IMR-90 (cell line): ENCODE measurements around the gene CDH13. TPM values are rescaled to one million over a fixed set of nuclear protein-coding genes. Genes with fewer than 3 reads are reported as not detected.
A peak's percentile ranks its signal among the peaks of the same experiment; 100 is the strongest.

ENCODE experiments used
- ATAC-seq: fragments of 200-7000 bp; cut with Tn5 transposase; 2 replicates; pipeline ENCODE4 v1.9.1; 2020; ENCODE audit warnings: low read depth, mild to moderate bottlenecking, moderate library complexity
- BruUV-seq: library from RNA; stranded (reverse); fragments of 400-500 nt; replicated peaks from 2 replicates; lab custom pipeline; 2021; lab: Mats Ljungman, UMichigan
- CTCF ChIA-PET: fragments of 300-600 bp; formaldehyde crosslinking; extraction: SDS; loops from one replicate; lab custom pipeline; 2021; ENCODE audit warnings: antibody characterized with exemption; lab: Yijun Ruan, JAX
- POLR2A ChIA-PET: fragments of 300-600 bp; sonication (Branson Sonifier 250); formaldehyde crosslinking; loops from one replicate; lab custom pipeline; 2022; ENCODE audit warnings: antibody characterized with exemption; ENCODE audit not compliant: unreplicated experiment; lab: Charles Lee
- DNase-seq: peaks from one replicate; pipeline ENCODE4 v3.0.0; 2013
- H2AFZ ChIP-seq: replicated peaks from 2 replicates; pipeline ENCODE3; 2013; ENCODE audit warnings: low read length, mild to moderate bottlenecking; ENCODE audit not compliant: poor library complexity
- H2AK5ac ChIP-seq: 2 replicates; pipeline ENCODE4 v1.6.1; 2013; ENCODE audit warnings: low read depth, low read length, inconsistent platforms
- H2AK9ac ChIP-seq: replicated peaks from 2 replicates; pipeline ENCODE3; 2013; ENCODE audit warnings: mild to moderate bottlenecking, low read depth, low read length, moderate library complexity; ENCODE audit not compliant: poor library complexity
- H2BK120ac ChIP-seq: 2 replicates; pipeline ENCODE4 v1.6.1; 2013; ENCODE audit warnings: low read depth, low read length, inconsistent platforms
- H2BK15ac ChIP-seq: 3 replicates; pipeline ENCODE4 v1.6.1; 2013; ENCODE audit warnings: low read depth, low read length, inconsistent platforms
- H2BK20ac ChIP-seq: 2 replicates; pipeline ENCODE4 v1.6.1; 2013; ENCODE audit warnings: low read depth, mild to moderate bottlenecking, inconsistent platforms, low read length, moderate library complexity
- H2BK5ac ChIP-seq: 2 replicates; pipeline ENCODE4 v1.6.1; 2013; ENCODE audit warnings: mild to moderate bottlenecking, low read depth, low read length, inconsistent platforms; ENCODE audit not compliant: poor library complexity, severe bottlenecking
- H3K14ac ChIP-seq: replicated peaks from 2 replicates; pipeline ENCODE4 v1.6.1; 2013; ENCODE audit warnings: low read depth, low read length, inconsistent platforms
- H3K18ac ChIP-seq: 2 replicates; pipeline ENCODE4 v1.6.1; 2013; ENCODE audit warnings: low read depth, low read length, control low read depth
- H3K23ac ChIP-seq: 2 replicates; pipeline ENCODE4 v1.6.1; 2013; ENCODE audit warnings: low read depth, low read length, inconsistent platforms
- H3K27ac ChIP-seq: 2 replicates; pipeline ENCODE4 v1.5.1; 2013; ENCODE audit warnings: mild to moderate bottlenecking, control low read depth, low read length; ENCODE audit not compliant: insufficient read depth
- H3K27me3 ChIP-seq: 2 replicates; pipeline ENCODE4 v1.6.1; 2013; ENCODE audit warnings: low read length; ENCODE audit not compliant: control insufficient read depth, insufficient read depth
- H3K36me3 ChIP-seq: 2 replicates; pipeline ENCODE4 v1.6.1; 2013; ENCODE audit warnings: low read length, mixed read lengths; ENCODE audit not compliant: control insufficient read depth, insufficient read depth
- H3K4ac ChIP-seq: 2 replicates; pipeline ENCODE4 v1.6.1; 2013; ENCODE audit warnings: low read depth, low read length, inconsistent platforms
- H3K4me1 ChIP-seq: 2 replicates; pipeline ENCODE4 v1.6.1; 2013; ENCODE audit warnings: low read length, mixed read lengths; ENCODE audit not compliant: control insufficient read depth, insufficient read depth
- H3K4me2 ChIP-seq: 2 replicates; pipeline ENCODE4 v1.6.1; 2013; ENCODE audit warnings: low read depth, mild to moderate bottlenecking, control low read depth, low read length, moderate library complexity
- H3K4me3 ChIP-seq: 2 replicates; pipeline ENCODE4 v1.5.1; 2013; ENCODE audit warnings: low read depth, mild to moderate bottlenecking, control low read depth, low read length, moderate library complexity; ENCODE audit not compliant: insufficient read depth
- H3K56ac ChIP-seq: 2 replicates; pipeline ENCODE4 v1.6.1; 2013; ENCODE audit warnings: low read length, inconsistent platforms; ENCODE audit not compliant: insufficient read depth; ENCODE audit errors: extremely low read depth
- H3K79me1 ChIP-seq, 2 experiments: 2 replicates each; pipeline ENCODE4 v1.6.1; 2013; ENCODE audit warnings: low read length in 2 of 2, inconsistent platforms in 1 of 2, low read depth in 1 of 2
- H3K9ac ChIP-seq: 2 replicates; pipeline ENCODE4 v1.6.1; 2013; ENCODE audit warnings: low read depth, low read length, control low read depth
- H3K9me1 ChIP-seq: 2 replicates; pipeline ENCODE4 v1.6.1; 2013; ENCODE audit warnings: low read length, inconsistent platforms; ENCODE audit not compliant: insufficient read depth
- H3K9me3 ChIP-seq: 2 replicates; pipeline ENCODE4 v1.6.1; 2013; ENCODE audit warnings: low read length; ENCODE audit not compliant: control insufficient read depth, insufficient read depth
- H4K20me1 ChIP-seq: 2 replicates; pipeline ENCODE4 v1.6.1; 2013; ENCODE audit warnings: low read length, inconsistent platforms; ENCODE audit not compliant: insufficient read depth
- H4K5ac ChIP-seq: 2 replicates; pipeline ENCODE4 v1.6.1; 2013; ENCODE audit warnings: mild to moderate bottlenecking, low read depth, low read length, control low read depth
- H4K8ac ChIP-seq, 2 experiments: 2 replicates each; pipeline ENCODE4 v1.6.1; 2013; ENCODE audit warnings: low read depth in 2 of 2, low read length in 2 of 2, control low read depth in 1 of 2, inconsistent platforms in 1 of 2
- H4K91ac ChIP-seq: 2 replicates; pipeline ENCODE4 v1.6.1; 2013; ENCODE audit warnings: low read depth, low read length, inconsistent platforms; ENCODE audit not compliant: insufficient read depth
- ELK1 ChIP-seq: fragments of 150-350 bp; IDR thresholded peaks from 2 replicates; pipeline ENCODE4 v1.6.1; 2016; ENCODE audit warnings: low read depth, mild to moderate bottlenecking, low read length, moderate library complexity, borderline replicate concordance
- MAZ ChIP-seq: IDR thresholded peaks from 2 replicates; pipeline ENCODE4 v1.6.1; 2012; ENCODE audit warnings: low read depth, mild to moderate bottlenecking, low read length, improper control_type of control experiment, moderate library complexity, borderline replicate concordance
- MXI1 ChIP-seq: IDR thresholded peaks from 2 replicates; pipeline ENCODE4 v1.6.1; 2012; ENCODE audit warnings: low read depth, mild to moderate bottlenecking, low read length, moderate library complexity, borderline replicate concordance
- NFE2L2 ChIP-seq: fragments of 150-350 bp; IDR thresholded peaks from 2 replicates; pipeline ENCODE4 v1.6.1; 2016; ENCODE audit warnings: low read depth, mild to moderate bottlenecking, low read length
- RAD21 ChIP-seq: IDR thresholded peaks from 2 replicates; pipeline ENCODE4 v1.6.1; 2012; ENCODE audit warnings: low read length, improper control_type of control experiment
- RFX5 ChIP-seq: IDR thresholded peaks from 2 replicates; pipeline ENCODE4 v1.8.0; 2012; ENCODE audit warnings: low read depth, mild to moderate bottlenecking, low read length, moderate library complexity
- WGBS, 2 experiments: methylation state at CpG; one replicate each; pipeline versions ENCODE4 v1.1.5 to v1.1.7; 2013; ENCODE audit warnings: missing lambda C conversion rate in 2 of 2; ENCODE audit not compliant: insufficient read length in 1 of 2; ENCODE audit errors: extremely low coverage in 2 of 2; 5-methylcytosine and 5-hydroxymethylcytosine counted together
- dilution Hi-C: fragments of 300-500 bp; cut with HindIII; formaldehyde crosslinking; loops from one replicate; pipeline ENCODE4 v1.14.3; 2018; ENCODE audit warnings: low sequenced_read_pairs; ENCODE audit not compliant: unreplicated experiment
- in situ Hi-C: fragments of 300-500 bp; cut with MboI; formaldehyde crosslinking; loops from 3 replicates; pipeline ENCODE4 v1.14.3; 2019; ENCODE audit warnings: low sequenced_read_pairs, inconsistent platforms, mixed read lengths
- intact Hi-C: fragments of 100-400 bp; cut with micrococcal nuclease; formaldehyde crosslinking; loops from 2 replicates; pipeline ENCODE4 v1.10.0; 2022
- polyA plus RNA-seq, 3 experiments: library from polyadenylated mRNA; depleted of rRNA; stranded (reverse); fragments of >200 nt; gene quantifications; 2 replicates each; pipeline ENCODE4 v1.2.3, GENCODE V29; 2012; ENCODE audit warnings: low replicate concordance in 1 of 3
- total RNA-seq: library from RNA; depleted of rRNA; stranded (reverse); fragments of >200 nt; gene quantifications from 2 replicates; pipeline ENCODE4 v1.2.3, GENCODE V29; 2012
- TF ChIP-seq, protein P1 (sequence below): fragments of 150-350 bp; IDR thresholded peaks from 2 replicates; pipeline ENCODE4 v1.6.1; 2017; ENCODE audit warnings: mild to moderate bottlenecking, antibody characterized with exemption, low read length, low read depth

The CDH13 gene
- total and polyA plus RNA-seq, 2 of the 4 experiments (the other 2 are of a cell fraction), result 61.6 to 74.7 TPM

- Histone ChIP-seq H3K18ac (peak overlapping the region; percentile 17; the same call in 1 of the 2 replicates), H2BK5ac (peak overlapping the region; percentile 57), H3K79me1 (peaks cover 41 to 66% of the 10 kb centered on the region in 2 experiments), H2AK5ac (no peak overlapping the region), H3K27me3 (peaks cover under 1% of the 10 kb centered on the region; the same call in 1 of the 2 replicates), H4K5ac (no peak overlapping the region), H3K9me3 (no peaks in the 10 kb centered on the region), H3K4me3 (no peak overlapping the region), H3K36me3 (no peaks in the 10 kb centered on the region), H3K9me1 (peaks cover 29% of the 10 kb centered on the region), H4K20me1 (no peaks in the 10 kb centered on the region), H2AK9ac (no peak overlapping the region), H3K4ac (peak overlapping the region; percentile 84), H3K23ac (0 out of 2 replicates have a peak overlapping the region, but pooled peaks have one; percentile 15), H2BK120ac (peak overlapping the region; percentile 76), H3K9ac (no peak overlapping the region), H3K4me2 (peak overlapping the region; percentile 67), H3K4me1 (peaks cover 25% of the 10 kb centered on the region), H3K14ac (peak overlapping the region; percentile 26; the same call in 1 of the 2 replicates), H3K27ac (peak overlapping the region; percentile 35; the same call in 1 of the 2 replicates), H2BK20ac (peak overlapping the region; percentile 72), H3K56ac (peak overlapping the region; percentile 12; the same call in 1 of the 2 replicates), H2BK15ac (peak overlapping the region; percentile 38; the same call in 2 of the 3 replicates), H4K91ac (peak overlapping the region; percentile 10; the same call in 1 of the 2 replicates), H4K8ac (peak overlapping the region in 1 of 2 experiments; percentile 79; a peak in 1 of 4 replicates), H2AFZ (no peak overlapping the region)
- no CpG with 5 or more reads among the region's 2 CpGs for WGBS, 2 experiments
- DNase-seq (peak; percentile 68), ATAC-seq (peak; percentile 28)
- in situ Hi-C loops (no loop called here), dilution Hi-C loops (no loop called here), intact Hi-C loops (loop anchor here (1.0 to 10.0 kb wide), 5 partner anchors 107 to 585 kb away; no protein-coding TSS in a partner anchor)
- TF ChIP-seq MAZ, result peak; percentile 53; the same call in 1 of the 2 replicates
- no peak for TF ChIP-seq MXI1
- TF ChIP-seq, protein P1, sequence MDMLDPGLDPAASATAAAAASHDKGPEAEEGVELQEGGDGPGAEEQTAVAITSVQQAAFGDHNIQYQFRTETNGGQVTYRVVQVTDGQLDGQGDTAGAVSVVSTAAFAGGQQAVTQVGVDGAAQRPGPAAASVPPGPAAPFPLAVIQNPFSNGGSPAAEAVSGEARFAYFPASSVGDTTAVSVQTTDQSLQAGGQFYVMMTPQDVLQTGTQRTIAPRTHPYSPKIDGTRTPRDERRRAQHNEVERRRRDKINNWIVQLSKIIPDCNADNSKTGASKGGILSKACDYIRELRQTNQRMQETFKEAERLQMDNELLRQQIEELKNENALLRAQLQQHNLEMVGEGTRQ, result no peak
- TF ChIP-seq ELK1, result no peak
- TF ChIP-seq RFX5, result no peak
- TF ChIP-seq NFE2L2, result no peak
- no peak for TF ChIP-seq RAD21
- POLR2A ChIA-PET, result no interaction called here
- BruUV-seq, result no TSS peak
- CTCF ChIA-PET, result interaction anchor here (0.6 to 2.7 kb wide), 5 partner anchors 10 to 211 kb away, joined by 3 to 12 read pairs (median 6); no protein-coding TSS in a partner anchor
Observed at GRCh38 chr16:82630219-82630618, 3.5 kb downstream of the CDH13 start.
